AG04450 (cell line): Measurements from ENCODE around the gene PARD3. TPM values are rescaled to one million over a fixed set of nuclear protein-coding genes. Genes with fewer than 3 reads are reported as not detected.

Experiments used
- CTCF ChIA-PET: fragments of 300-600, 350-600 bp; formaldehyde crosslinking; extraction: SDS; loops from one replicate; lab custom pipeline; 2022; ENCODE audit warnings: antibody characterized with exemption, inconsistent platforms; lab: Charles Lee
- POLR2A ChIA-PET: fragments of 350-600 bp; formaldehyde crosslinking; extraction: SDS; loops from one replicate; lab custom pipeline; 2021; ENCODE audit warnings: antibody characterized with exemption, inconsistent platforms; lab: Yijun Ruan, JAX
- DNase-seq: peaks from one replicate; pipeline ENCODE4 v3.0.0-alpha.2; 2011; ENCODE audit warnings: low read depth, low spot score
- H3K27ac ChIP-seq: one replicate; pipeline ENCODE4 v1.5.1; 2012; ENCODE audit warnings: low read depth, low read length, control low read depth
- H3K27me3 ChIP-seq: one replicate; pipeline ENCODE4 v1.6.0; 2012; ENCODE audit warnings: low read length; ENCODE audit not compliant: control insufficient read depth, insufficient read depth
- H3K4me3 ChIP-seq: 2 replicates; pipeline ENCODE4 v1.5.1; 2011; ENCODE audit warnings: mild to moderate bottlenecking, low read depth, low read length, control low read depth
- H3K9me3 ChIP-seq: 2 replicates; pipeline ENCODE4 v1.5.1; 2012; ENCODE audit warnings: low read length; ENCODE audit not compliant: control insufficient read depth, insufficient read depth
- polyA plus RNA-seq: library from polyadenylated mRNA; depleted of rRNA; stranded (reverse); fragments of >200 nt; gene quantifications from 2 replicates; pipeline ENCODE4 v1.2.3, GENCODE V29; 2011
- TF ChIP-seq, protein P1 (sequence below): IDR thresholded peaks from 2 replicates; pipeline ENCODE4 v1.5.1; 2011; ENCODE audit warnings: low read depth, low read length, control low read depth, inconsistent platforms

PARD3 gene
- polyA plus RNA-seq, 1 experiment, result 43.1 TPM

DNA sequence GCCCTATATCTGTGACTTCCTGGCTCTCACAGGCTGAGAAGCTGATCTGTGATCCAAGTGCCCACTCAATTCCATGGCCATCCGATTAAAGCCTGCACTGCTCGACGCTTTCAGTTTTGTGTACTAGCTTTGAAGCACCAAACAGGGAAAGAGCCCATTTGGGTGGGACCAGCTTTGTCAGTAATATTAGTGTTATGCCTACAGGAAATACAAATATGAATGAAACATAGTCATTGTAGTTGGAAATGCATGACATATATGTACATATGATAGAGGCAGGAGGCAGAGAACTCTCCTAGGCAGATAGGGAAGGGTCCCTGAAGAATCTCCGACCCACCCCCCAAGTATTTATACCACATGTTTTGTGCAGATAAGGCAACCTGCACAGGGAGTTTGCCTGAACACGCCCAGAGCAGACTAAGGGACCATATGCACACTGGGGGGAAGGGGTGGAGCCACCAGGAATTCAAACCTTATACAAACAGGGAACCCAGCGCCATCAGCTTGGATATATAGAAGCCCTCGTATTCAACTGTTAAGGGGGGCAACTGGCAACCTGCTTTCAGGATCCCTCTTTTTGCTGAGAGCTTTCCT lies 653.2 kb downstream of the PARD3 start:
- ChIA-PET POLR2A (no interaction called here), CTCF (no interaction called here)
- H3K9me3 ChIP-seq, result no peaks in the 10 kb centered on the region

DNA sequence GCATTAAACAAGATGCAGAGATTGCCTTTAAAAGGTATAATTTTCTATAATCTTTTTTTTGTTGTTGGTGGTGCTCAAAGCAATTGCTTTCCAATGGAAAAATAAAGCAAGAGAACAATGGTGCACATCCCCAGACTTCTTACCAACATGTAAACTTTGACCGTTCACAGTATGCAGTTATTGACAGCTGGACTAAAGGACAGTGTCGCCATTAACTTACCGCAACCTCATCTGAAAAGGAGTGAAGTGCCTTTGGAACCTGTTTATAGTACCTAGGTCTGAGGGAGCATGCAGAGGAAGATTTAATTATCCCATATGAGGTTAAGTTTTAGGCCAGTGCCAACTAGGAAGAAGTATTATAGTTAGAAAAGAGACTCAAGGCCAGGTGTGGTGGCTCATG lies 654.5 kb downstream of the PARD3 start:
- TF ChIP-seq, protein P1, sequence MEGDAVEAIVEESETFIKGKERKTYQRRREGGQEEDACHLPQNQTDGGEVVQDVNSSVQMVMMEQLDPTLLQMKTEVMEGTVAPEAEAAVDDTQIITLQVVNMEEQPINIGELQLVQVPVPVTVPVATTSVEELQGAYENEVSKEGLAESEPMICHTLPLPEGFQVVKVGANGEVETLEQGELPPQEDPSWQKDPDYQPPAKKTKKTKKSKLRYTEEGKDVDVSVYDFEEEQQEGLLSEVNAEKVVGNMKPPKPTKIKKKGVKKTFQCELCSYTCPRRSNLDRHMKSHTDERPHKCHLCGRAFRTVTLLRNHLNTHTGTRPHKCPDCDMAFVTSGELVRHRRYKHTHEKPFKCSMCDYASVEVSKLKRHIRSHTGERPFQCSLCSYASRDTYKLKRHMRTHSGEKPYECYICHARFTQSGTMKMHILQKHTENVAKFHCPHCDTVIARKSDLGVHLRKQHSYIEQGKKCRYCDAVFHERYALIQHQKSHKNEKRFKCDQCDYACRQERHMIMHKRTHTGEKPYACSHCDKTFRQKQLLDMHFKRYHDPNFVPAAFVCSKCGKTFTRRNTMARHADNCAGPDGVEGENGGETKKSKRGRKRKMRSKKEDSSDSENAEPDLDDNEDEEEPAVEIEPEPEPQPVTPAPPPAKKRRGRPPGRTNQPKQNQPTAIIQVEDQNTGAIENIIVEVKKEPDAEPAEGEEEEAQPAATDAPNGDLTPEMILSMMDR, result no peak
- H3K27ac ChIP-seq, result no peak overlapping the region
- no peak overlapping the region for H3K4me3 ChIP-seq
- ChIA-PET POLR2A (no interaction called here), CTCF (no interaction called here)
- no peaks in the 10 kb centered on the region for H3K9me3 ChIP-seq
- DNase-seq, result no peak
- no peaks in the 10 kb centered on the region for H3K27me3 ChIP-seq

More for the DNA sequence above, 653.2 kb downstream of the PARD3 start:
- TF ChIP-seq, protein P1, result no peak
- no peak for DNase-seq
- Histone ChIP-seq H3K4me3 (no peak overlapping the region), H3K27me3 (no peaks in the 10 kb centered on the region), H3K27ac (no peak overlapping the region)

DNA sequence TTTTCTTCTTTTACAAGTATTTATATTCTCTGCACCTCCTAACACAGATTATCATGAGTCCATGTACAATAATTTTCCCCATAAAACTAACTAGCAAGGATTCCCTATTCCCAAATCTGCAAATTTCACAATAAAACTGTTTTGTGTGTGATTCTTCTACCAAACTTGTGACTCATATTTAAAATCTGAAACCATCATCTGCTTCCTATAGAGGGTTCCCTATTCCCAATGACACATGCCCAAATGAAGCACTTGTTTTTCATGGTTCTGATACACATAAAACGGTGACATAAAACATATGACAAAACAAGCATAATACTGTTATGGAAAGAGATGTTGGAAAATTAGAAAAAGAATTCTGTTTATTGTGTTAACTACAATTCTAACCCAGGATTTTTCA lies 657.6 kb downstream of the PARD3 start:
- no peak overlapping the region for H3K4me3 ChIP-seq
- TF ChIP-seq, protein P1, result no peak
- no peak overlapping the region for H3K27ac ChIP-seq
- H3K27me3 ChIP-seq, result no peaks in the 10 kb centered on the region
- ChIA-PET CTCF (interaction anchor here (0.8 kb wide), 1 partner anchor 827 kb away, joined by 3 read pairs; no protein-coding TSS in a partner anchor), POLR2A (no interaction called here)
- no peak for DNase-seq
- no peaks in the 10 kb centered on the region for H3K9me3 ChIP-seq

- CTCF ChIA-PET, result interaction anchor here (0.8 kb wide), 1 partner anchor 826 kb away, joined by 3 read pairs; no protein-coding TSS in a partner anchor
- no peaks in the 10 kb centered on the region for H3K27me3 ChIP-seq
- POLR2A ChIA-PET, result no interaction called here
- no peak overlapping the region for H3K4me3 ChIP-seq
- H3K9me3 ChIP-seq, result no peaks in the 10 kb centered on the region
- TF ChIP-seq, protein P1, result peak; percentile 44
- DNase-seq, result peak; percentile 21
- no peak overlapping the region for H3K27ac ChIP-seq
Measured at GRCh38 chr10:34156781-34157425, 658.2 kb downstream of the PARD3 start.

DNA sequence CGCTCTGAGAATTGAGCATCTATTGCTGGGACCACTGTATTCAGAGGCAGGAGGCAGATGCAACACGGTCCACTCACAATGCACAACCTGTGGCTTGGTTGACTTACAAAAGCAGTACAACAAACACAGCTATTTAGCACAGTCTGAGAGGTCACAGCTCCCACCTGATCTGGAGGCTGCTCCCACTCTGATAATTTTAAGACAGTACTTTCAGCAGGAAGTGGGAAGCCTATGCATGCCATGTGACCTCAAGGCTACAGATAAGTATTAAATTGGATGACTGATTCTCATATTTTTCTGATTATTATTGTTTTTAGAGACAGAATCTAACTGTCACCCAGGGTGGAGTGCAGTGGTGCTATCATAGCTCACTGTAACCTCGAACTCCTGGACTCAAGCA lies 659.3 kb downstream of the PARD3 start:
- CTCF ChIA-PET, result no interaction called here
- no peak for DNase-seq
- H3K27ac ChIP-seq, result no peak overlapping the region
- POLR2A ChIA-PET, result no interaction called here
- H3K9me3 ChIP-seq, result no peaks in the 10 kb centered on the region
- H3K27me3 ChIP-seq, result no peaks in the 10 kb centered on the region
- TF ChIP-seq, protein P1, result no peak
- H3K4me3 ChIP-seq, result no peak overlapping the region
